Fibroblast of lung (primary cell): ENCODE measurements around the gene DCAF10. TPM values are rescaled to one million over a fixed set of nuclear protein-coding genes. Genes with fewer than 3 reads are reported as not detected.

Experiments used
- DNase-seq, 2 donors: peaks; one replicate each; pipeline versions ENCODE4 v3.0.0 to v3.0.0-alpha.2; 2010; ENCODE audit warnings: low read depth in 2 of 2
- H2AFZ ChIP-seq: 2 replicates; pipeline ENCODE4 v1.5.1; 2012; ENCODE audit warnings: low read length, control low read depth, inconsistent platforms
- H3K27ac ChIP-seq: 2 replicates; pipeline ENCODE4 v1.5.1; 2011; ENCODE audit warnings: low read length, control low read depth; ENCODE audit not compliant: insufficient read depth
- H3K27me3 ChIP-seq: 2 replicates; pipeline ENCODE4 v1.5.1; 2011; ENCODE audit warnings: mild to moderate bottlenecking, low read length; ENCODE audit not compliant: control insufficient read depth, insufficient read depth
- H3K36me3 ChIP-seq: 2 replicates; pipeline ENCODE4 v1.5.1; 2011; ENCODE audit warnings: low read length; ENCODE audit not compliant: control insufficient read depth, insufficient read depth
- H3K4me1 ChIP-seq: 2 replicates; pipeline ENCODE4 v1.5.1; 2011; ENCODE audit warnings: low read length; ENCODE audit not compliant: control insufficient read depth, insufficient read depth; ENCODE audit errors: extremely low read depth
- H3K4me2 ChIP-seq: 2 replicates; pipeline ENCODE4 v1.5.1; 2011; ENCODE audit warnings: low read length, control low read depth; ENCODE audit not compliant: insufficient read depth; ENCODE audit errors: extremely low read depth
- H3K4me3 ChIP-seq, 4 experiments: fragments of 200-600 bp in 1 of 4; sonication (generic) in 1 of 4; replicated peaks in 1 of 4; 2 replicates each; pipeline ENCODE4 v1.5.1; 2011 to 2016; ENCODE audit warnings: low read length in 4 of 4, low read depth in 3 of 4, mild to moderate bottlenecking in 3 of 4, control low read depth in 2 of 4, inconsistent platforms in 1 of 4, mixed read lengths in 1 of 4; ENCODE audit not compliant: insufficient read depth in 1 of 4; ENCODE audit errors: control extremely low read depth in 1 of 4
- H3K79me2 ChIP-seq: 2 replicates; pipeline ENCODE4 v1.5.1; 2012; ENCODE audit warnings: mild to moderate bottlenecking, low read length, inconsistent platforms; ENCODE audit not compliant: control insufficient read depth, insufficient read depth
- H3K9ac ChIP-seq: 2 replicates; pipeline ENCODE4 v1.5.1; 2011; ENCODE audit warnings: mild to moderate bottlenecking, low read length, control low read depth; ENCODE audit not compliant: insufficient read depth
- H3K9me3 ChIP-seq: 2 replicates; pipeline ENCODE4 v1.5.1; 2012; ENCODE audit warnings: low read depth, low read length; ENCODE audit not compliant: control insufficient read depth, insufficient read depth
- H4K20me1 ChIP-seq: 2 replicates; pipeline ENCODE4 v1.5.1; 2011; ENCODE audit warnings: low read length; ENCODE audit not compliant: control insufficient read depth, insufficient read depth; ENCODE audit errors: extremely low read depth
- EZH2 ChIP-seq: IDR thresholded peaks from 2 replicates; pipeline ENCODE4 v1.5.1; 2012; ENCODE audit warnings: low read length, control low read depth, mild to moderate bottlenecking; ENCODE audit errors: missing control alignments
- polyA plus RNA-seq, 2 donors: library from polyadenylated mRNA; depleted of rRNA in 1 of 2; stranded (reverse) in 1 of 2; unstranded in 1 of 2; fragments of >200 nt; gene quantifications; 2 replicates each; pipeline ENCODE4 v1.2.1, GENCODE V29; 2011 to 2012; ENCODE audit warnings: missing spikeins in 1 of 2
- total RNA-seq: library from RNA; depleted of rRNA; stranded (reverse); fragments of >200 nt; gene quantifications from 2 replicates; pipeline ENCODE4 v1.2.1, GENCODE V29; 2014
- TF ChIP-seq, protein P1 (sequence below), 2 donors: IDR thresholded peaks in 1 of 2; conservative IDR thresholded peaks in 1 of 2; 1 replicate in 1 of 2; 2 replicates in 1 of 2; pipeline ENCODE4 v1.5.1; 2011 to 2012; ENCODE audit warnings: low read length in 2 of 2, control low read depth in 1 of 2, inconsistent platforms in 1 of 2, low read depth in 1 of 2, mild to moderate bottlenecking in 1 of 2

Gene DCAF10
- total and polyA plus RNA-seq, 2 donors (not counting 1 experiment from before 2014, with no cell fraction given) = 26.6 to 33.5 TPM

DNA sequence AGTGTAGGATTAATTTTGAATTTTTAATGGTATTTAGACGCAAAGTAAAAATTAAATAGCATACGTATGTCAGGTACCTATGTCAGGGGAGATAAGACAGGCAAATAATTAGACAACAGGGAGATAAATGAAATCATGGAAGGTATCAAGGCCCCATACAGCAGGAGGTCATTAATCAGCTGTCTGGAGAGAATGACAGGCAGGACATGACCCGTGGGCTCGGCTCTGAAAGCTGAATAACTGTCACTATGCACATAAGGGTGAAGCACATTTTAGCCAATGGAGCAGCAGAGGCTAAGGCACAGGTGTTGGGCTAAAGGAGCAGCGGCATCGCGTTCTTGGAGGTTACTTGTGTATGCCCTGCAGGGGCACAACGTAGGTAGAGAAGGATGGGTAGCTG is 91.5 kb downstream of the DCAF10 start:
- Histone ChIP-seq H3K79me2 (peaks cover 3% of the 10 kb centered on the region), H4K20me1 (no peaks in the 10 kb centered on the region), H3K9me3 (no peaks in the 10 kb centered on the region), H3K9ac (no peak overlapping the region), H3K27me3 (no peaks in the 10 kb centered on the region), H3K4me3 (no peak overlapping the region), H3K27ac (no peak overlapping the region), H3K4me1 (no peaks in the 10 kb centered on the region), H3K4me2 (no peak overlapping the region), H3K36me3 (peaks cover 8% of the 10 kb centered on the region), H2AFZ (no peak overlapping the region)
- TF ChIP-seq, protein P1, sequence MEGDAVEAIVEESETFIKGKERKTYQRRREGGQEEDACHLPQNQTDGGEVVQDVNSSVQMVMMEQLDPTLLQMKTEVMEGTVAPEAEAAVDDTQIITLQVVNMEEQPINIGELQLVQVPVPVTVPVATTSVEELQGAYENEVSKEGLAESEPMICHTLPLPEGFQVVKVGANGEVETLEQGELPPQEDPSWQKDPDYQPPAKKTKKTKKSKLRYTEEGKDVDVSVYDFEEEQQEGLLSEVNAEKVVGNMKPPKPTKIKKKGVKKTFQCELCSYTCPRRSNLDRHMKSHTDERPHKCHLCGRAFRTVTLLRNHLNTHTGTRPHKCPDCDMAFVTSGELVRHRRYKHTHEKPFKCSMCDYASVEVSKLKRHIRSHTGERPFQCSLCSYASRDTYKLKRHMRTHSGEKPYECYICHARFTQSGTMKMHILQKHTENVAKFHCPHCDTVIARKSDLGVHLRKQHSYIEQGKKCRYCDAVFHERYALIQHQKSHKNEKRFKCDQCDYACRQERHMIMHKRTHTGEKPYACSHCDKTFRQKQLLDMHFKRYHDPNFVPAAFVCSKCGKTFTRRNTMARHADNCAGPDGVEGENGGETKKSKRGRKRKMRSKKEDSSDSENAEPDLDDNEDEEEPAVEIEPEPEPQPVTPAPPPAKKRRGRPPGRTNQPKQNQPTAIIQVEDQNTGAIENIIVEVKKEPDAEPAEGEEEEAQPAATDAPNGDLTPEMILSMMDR (conservative IDR thresholded peaks at IDR 0.05 in 1 of 2, IDR thresholded peaks at IDR 0.05 in 1 of 2; ENCODE audit: low read depth in 1 of 2, low read length in 2 of 2) = no peak
- no peak for TF ChIP-seq EZH2
- DNase-seq = no peak

DNA sequence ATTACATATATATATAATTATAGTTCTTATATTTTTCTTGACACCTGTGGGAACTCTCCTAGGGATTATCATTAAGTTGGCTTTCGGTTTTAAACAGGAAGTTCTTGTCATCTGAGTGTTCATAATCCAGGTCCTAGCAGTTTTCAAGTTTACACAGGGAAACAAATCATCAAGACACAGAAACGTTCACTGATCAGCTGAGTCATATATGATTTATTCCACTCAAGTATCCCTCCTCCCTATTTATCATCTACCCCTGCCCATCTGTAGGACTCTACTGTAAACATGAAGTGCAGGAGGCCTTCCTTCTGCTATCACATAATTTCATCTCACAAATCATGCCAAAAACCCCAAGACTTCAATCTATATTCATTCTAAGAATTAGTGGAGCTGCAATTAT is 97.1 kb downstream of the DCAF10 start:
- Histone ChIP-seq H3K79me2 (peaks cover 28% of the 10 kb centered on the region), H4K20me1 (no peaks in the 10 kb centered on the region), H3K27me3 (no peaks in the 10 kb centered on the region), H3K36me3 (peaks cover 5% of the 10 kb centered on the region), H3K4me1 (peaks cover 12% of the 10 kb centered on the region), H3K4me3 (no peak overlapping the region), H2AFZ (no peak overlapping the region), H3K4me2 (no peak overlapping the region), H3K9me3 (no peaks in the 10 kb centered on the region), H3K9ac (no peak overlapping the region), H3K27ac (no peak overlapping the region)
- DNase-seq = peak in 1 of 2 donors; percentile 47
- TF ChIP-seq, protein P1 (conservative IDR thresholded peaks at IDR 0.05 in 1 of 2, IDR thresholded peaks at IDR 0.05 in 1 of 2; ENCODE audit: low read depth in 1 of 2, low read length in 2 of 2) = no peak
- TF ChIP-seq EZH2 = no peak

DNA sequence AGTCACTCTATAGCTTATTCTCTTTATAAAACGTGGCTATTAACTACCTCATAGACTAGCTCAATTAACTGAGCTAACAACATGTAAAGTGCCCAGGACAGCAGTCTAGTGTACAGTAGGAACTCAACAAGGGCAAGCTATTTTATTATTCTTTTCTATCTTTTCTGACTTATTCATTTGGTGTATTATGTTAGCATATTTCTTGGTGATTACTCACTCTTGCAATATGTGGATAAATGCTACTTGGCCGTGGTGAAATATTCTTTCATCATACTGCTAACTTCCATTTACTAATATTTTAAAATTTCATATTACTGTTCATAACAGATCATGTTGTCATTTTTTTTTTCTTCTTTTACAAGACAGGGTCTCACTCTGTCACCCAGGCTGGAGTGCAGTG is 98.4 kb downstream of the DCAF10 start:
- H3K79me2 ChIP-seq = peaks cover 38% of the 10 kb centered on the region

More for the DNA sequence above, 98.4 kb downstream of the DCAF10 start:
- Histone ChIP-seq H3K9me3 (no peaks in the 10 kb centered on the region), H3K27me3 (no peaks in the 10 kb centered on the region), H4K20me1 (no peaks in the 10 kb centered on the region), H3K27ac (peak overlapping the region; percentile 52), H3K4me3 (no peak overlapping the region), H2AFZ (no peak overlapping the region), H3K36me3 (peaks cover 5% of the 10 kb centered on the region), H3K4me2 (peak overlapping the region; percentile 45), H3K9ac (no peak overlapping the region), H3K4me1 (peaks cover 12% of the 10 kb centered on the region)
- peak; percentile 33 to 76 for DNase-seq
- TF ChIP-seq, protein P1 (conservative IDR thresholded peaks at IDR 0.05 in 1 of 2, IDR thresholded peaks at IDR 0.05 in 1 of 2; ENCODE audit: low read depth in 1 of 2, low read length in 2 of 2) = no peak
- no peak for TF ChIP-seq EZH2
